Measurements from ENCODE around the gene TBC1D14.
"Not testable (repeated sequence)": the region's sequence is repeated elsewhere in the genome, so short reads cannot be mapped to it uniquely, and the experiment has no call there.

The TBC1D14 gene

DNA sequence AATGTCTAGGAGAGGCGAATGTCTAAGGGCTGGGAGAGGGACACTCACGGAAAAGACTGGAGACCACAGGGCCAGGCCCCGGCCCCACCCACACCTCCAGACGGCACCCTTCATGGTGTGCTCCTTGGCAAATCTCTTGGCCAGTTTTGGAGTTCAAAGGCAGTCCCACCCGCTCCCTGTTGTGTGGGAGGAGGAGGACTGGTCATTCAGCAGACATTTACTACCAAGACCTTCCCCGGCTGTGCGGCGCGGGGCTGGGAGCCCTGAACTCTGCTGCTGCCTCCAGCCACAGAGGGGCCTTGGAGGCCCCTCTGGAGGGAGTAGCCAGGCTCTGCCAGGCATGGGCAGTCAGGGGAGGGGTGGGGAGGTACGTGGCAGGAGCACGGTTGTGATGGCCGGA, 8.7 kb upstream of the TBC1D14 start:
- WGBS, 2 experiments (ENCODE audit: insufficient coverage in 2 of 2) = 89 to 93% methylated on average over 5 to 7 of the region's 12 CpGs
- Histone ChIP-seq H3K27ac (ENCODE audit: low read depth, low read length, severe bottlenecking) (no peak overlapping the region), H3K4me3 (ENCODE audit: extremely low read depth, insufficient read depth, low read length, poor library complexity, severe bottlenecking) (no peak overlapping the region), H3K9me3 (ENCODE audit: control insufficient read depth, low read length) (no peaks in the 10 kb centered on the region), H3K36me3 (ENCODE audit: control insufficient read depth, insufficient read depth, low read length) (no peaks in the 10 kb centered on the region), H3K4me1 (ENCODE audit: control insufficient read depth, insufficient read depth, low read length, poor library complexity, severe bottlenecking) (peaks cover 5% of the 10 kb centered on the region)

DNA sequence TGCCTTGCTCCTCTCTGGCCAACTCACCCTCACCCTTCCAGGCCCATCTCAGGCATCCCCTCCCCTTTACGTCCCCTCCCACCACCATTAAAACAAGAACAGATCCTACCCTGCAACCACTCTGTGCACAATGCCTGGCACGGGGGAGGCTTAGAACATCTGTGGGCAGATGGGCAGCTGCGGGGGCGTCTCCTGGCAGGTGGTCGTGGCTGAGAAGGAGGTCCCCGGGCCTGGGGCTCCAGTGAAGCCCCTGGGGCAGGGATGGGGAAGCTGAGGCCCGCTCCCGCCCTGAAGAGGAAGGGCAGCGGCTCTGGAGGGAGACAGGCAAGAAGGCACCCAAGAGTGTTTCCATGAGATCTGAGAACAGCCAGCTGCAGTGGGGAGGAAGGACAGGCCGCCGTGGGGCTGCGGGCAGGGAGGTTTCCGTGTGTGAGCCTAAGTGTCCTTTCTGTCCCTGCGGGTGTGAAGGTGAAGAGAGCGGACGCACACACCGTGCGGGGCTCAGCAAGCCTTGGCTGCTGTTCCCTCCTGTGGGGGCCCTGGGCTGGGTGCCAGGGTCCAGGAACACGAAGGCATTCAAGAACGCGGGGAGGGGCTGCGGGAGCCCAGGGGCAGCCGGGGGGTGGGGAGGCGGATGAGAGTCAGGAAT, 7.8 kb upstream of the TBC1D14 start:
- H3K4me3 ChIP-seq (ENCODE audit: extremely low read depth, insufficient read depth, low read length, poor library complexity, severe bottlenecking) = no peak overlapping the region
- 89 to 90% methylated on average over 17 to 24 of the region's 24 CpGs for WGBS, 2 experiments (ENCODE audit: insufficient coverage in 2 of 2)
- no peaks in the 10 kb centered on the region for H3K9me3 ChIP-seq (ENCODE audit: control insufficient read depth, low read length)
- no peaks in the 10 kb centered on the region for H3K36me3 ChIP-seq (ENCODE audit: control insufficient read depth, insufficient read depth, low read length)
- peaks cover 5% of the 10 kb centered on the region for H3K4me1 ChIP-seq (ENCODE audit: control insufficient read depth, insufficient read depth, low read length, poor library complexity, severe bottlenecking)
- H3K27ac ChIP-seq (ENCODE audit: low read depth, low read length, severe bottlenecking) = no peak overlapping the region

DNA sequence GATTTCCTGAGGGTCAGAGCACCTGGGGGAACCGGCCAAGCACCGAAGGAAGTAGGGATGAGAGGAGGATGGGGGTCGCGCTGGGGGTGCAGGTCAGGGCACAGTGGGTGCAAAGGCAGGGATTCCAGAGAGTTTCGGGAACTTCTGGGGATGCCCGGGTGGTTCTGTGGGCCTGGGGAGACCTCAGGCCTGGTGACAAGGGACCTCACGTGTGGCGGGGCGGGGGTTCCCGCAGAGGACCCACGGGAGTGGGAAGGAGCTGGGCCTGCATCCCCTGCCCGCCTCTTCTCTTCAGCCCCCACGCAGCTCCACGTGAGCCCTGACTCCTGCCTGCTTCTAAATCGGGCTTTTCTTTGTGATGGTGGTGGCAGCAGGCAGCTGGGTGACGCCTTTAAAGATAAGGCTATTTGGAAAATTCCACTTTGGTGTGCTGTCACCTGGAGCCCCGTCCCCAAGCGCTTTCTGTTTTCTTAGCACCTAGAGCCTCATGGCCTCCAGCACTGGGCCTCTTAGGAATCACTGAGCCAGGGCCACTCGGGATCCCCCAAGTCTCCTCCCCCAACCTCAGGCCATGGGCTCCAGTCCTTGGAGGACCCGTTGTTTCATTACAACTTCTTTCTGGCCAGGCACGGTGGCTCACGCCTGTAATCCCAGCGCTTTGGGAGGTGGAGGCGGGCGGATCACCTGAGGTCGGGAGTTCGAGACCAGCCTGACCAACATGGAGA, 7.1 kb upstream of the TBC1D14 start:
- Histone ChIP-seq H3K9me3 (ENCODE audit: control insufficient read depth, low read length) (no peaks in the 10 kb centered on the region), H3K27ac (ENCODE audit: low read depth, low read length, severe bottlenecking) (no peak overlapping the region), H3K4me3 (ENCODE audit: extremely low read depth, insufficient read depth, low read length, poor library complexity, severe bottlenecking) (no peak overlapping the region), H3K36me3 (ENCODE audit: control insufficient read depth, insufficient read depth, low read length) (no peaks in the 10 kb centered on the region), H3K4me1 (ENCODE audit: control insufficient read depth, insufficient read depth, low read length, poor library complexity, severe bottlenecking) (peaks cover 5% of the 10 kb centered on the region)
- WGBS, 2 experiments (ENCODE audit: insufficient coverage in 2 of 2) = 80 to 90% methylated on average over 20 to 24 of the region's 27 CpGs

DNA sequence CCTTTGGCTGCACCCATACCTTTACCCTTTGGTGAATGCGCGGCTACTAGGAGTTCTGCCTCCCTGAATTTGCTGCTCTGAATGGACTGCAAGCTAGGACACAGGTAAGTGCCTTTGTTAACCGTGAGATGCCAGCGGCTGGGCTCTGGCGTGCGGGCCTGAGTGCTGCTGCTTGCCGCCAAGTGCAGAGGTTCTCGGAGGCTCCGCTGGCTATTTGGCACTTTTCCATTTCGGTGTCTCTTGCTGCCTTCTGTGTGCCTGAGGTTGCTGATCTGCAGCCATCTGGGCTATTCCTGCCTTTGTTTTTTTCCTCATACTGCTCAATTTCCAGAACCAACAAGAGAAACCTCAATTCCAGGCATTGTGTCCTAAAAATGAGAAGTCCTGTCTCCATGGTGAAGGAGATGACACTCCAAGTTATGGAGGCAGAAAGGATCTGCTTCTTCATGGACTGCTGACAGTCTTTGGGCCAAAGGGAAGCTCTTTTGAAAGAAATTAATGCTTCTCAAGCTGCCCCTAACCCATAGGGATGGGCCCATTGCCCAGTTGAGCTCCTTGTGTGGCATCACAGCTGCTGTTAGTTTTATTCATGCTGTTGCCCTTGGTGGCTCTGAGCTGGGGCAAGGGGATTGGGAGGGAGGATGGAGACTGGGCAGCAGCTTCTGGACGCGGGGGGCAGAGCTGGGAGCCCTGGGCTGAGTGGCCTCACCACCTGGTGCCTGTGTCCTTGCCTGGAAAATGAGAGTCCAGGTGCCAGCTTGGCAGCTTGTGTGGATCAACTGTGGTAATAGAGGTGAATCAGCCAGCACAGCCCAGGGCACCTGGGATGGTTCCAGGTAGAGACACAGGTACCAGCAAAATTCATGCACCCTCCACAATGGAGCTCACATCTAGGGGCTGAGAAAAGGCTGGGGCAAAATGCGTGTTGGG, 3.8 kb upstream of the TBC1D14 start:
- peaks cover 8% of the 10 kb centered on the region for H3K4me1 ChIP-seq (ENCODE audit: control insufficient read depth, insufficient read depth, low read length, poor library complexity, severe bottlenecking)
- WGBS, 2 experiments (ENCODE audit: insufficient coverage in 2 of 2) = 91 to 92% methylated on average over 12 to 13 of the region's 13 CpGs
- H3K27ac ChIP-seq (ENCODE audit: low read depth, low read length, severe bottlenecking) = no peak overlapping the region
- H3K36me3 ChIP-seq (ENCODE audit: control insufficient read depth, insufficient read depth, low read length) = no peaks in the 10 kb centered on the region
- no peaks in the 10 kb centered on the region for H3K9me3 ChIP-seq (ENCODE audit: control insufficient read depth, low read length)
- H3K4me3 ChIP-seq (ENCODE audit: extremely low read depth, insufficient read depth, low read length, poor library complexity, severe bottlenecking) = no peak overlapping the region

DNA sequence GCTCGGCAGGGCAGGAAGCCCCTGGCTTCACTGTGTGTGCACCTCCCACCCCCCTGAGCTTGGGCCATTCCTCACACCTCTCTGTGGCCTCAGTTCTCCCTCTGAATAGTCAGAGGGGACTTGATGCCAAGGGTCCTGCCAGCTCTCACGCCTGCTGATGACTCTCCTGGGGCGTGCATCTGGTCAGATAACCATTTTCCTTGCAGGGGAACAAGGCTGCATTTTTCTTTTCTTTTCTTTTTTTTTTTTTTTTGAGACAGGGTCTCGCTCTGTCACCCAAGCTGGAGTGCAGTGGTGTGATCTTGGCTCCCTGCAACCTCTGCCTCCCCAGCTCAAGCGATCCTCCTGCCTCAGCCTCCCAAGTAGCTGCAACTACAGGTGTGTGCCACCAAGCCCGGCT, 3.1 kb upstream of the TBC1D14 start:
- H3K4me3 ChIP-seq (ENCODE audit: extremely low read depth, insufficient read depth, low read length, poor library complexity, severe bottlenecking); H3K27ac ChIP-seq (ENCODE audit: low read depth, low read length, severe bottlenecking); H3K4me1 ChIP-seq (ENCODE audit: control insufficient read depth, insufficient read depth, low read length, poor library complexity, severe bottlenecking); H3K36me3 ChIP-seq (ENCODE audit: control insufficient read depth, insufficient read depth, low read length); H3K9me3 ChIP-seq (ENCODE audit: control insufficient read depth, low read length): not testable (repeated sequence)
- 78 to 83% methylated on average over 2 to 5 of the region's 6 CpGs for WGBS, 2 experiments (ENCODE audit: insufficient coverage in 2 of 2)

DNA sequence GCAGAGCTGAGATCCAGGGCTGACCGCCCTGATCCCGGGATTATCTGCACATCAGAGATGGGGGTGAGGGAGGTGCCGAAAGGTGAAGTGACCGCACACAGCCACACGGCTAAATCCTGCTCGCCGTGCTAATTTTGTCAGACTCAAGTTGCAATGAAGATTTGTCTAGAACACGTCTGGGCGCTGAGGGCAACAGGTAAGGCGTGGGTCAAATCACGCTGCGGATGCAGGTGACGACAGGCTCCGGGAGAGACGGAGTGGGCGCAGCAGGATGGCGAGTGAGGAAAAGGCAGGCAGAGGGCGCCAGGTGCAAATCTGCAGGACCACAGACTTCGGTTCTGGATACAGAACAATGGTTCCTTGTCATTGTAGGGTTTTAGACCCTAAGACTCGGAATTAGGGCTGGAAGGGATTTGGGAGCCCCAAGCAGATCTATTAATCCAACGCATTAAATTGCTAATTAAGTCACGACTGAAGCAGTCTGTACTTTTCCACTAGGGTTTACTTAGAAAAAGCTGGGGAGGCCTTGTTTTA, 1.9 kb upstream of the TBC1D14 start:
- 36 to 42% methylated on average over 18 to 19 of the region's 22 CpGs for WGBS, 2 experiments (ENCODE audit: insufficient coverage in 2 of 2)
- Histone ChIP-seq H3K9me3 (ENCODE audit: control insufficient read depth, low read length) (no peaks in the 10 kb centered on the region), H3K4me3 (ENCODE audit: extremely low read depth, insufficient read depth, low read length, poor library complexity, severe bottlenecking) (no peak overlapping the region), H3K36me3 (ENCODE audit: control insufficient read depth, insufficient read depth, low read length) (no peaks in the 10 kb centered on the region), H3K27ac (ENCODE audit: low read depth, low read length, severe bottlenecking) (no peak overlapping the region), H3K4me1 (ENCODE audit: control insufficient read depth, insufficient read depth, low read length, poor library complexity, severe bottlenecking) (peaks cover 4% of the 10 kb centered on the region)

DNA sequence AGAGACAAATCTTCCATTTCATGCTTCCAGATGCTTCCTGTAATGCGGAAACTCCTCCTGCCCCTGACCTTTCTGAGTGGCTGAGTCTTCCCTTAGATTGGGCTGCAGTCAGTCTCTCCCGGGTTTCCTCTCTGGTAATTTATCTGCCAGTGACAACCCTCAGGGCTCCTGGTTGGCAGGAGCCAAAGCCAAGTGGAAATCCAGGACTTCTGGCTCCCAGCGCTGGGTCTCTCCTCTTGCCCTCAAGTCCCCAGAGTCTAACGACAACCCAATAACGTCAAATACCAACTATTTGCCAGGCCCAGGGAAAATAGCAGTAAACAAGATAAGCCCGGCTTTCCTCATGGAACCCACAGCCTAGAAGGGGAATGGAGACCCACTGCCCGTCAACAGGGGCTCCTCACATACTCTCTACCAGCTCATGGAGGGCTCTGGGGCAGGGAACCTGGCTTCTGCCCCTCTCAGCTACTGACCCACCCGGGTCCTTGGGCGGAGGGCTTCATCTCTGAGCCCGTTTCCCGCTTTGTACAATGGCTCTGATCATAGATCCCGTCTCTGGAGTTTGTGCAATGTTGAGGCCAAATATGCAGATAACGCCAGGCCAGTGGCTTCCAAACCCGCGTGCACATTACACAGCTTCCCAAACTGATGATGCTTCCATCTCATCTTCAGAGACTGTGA, 1.1 kb upstream of the TBC1D14 start:
- peak overlapping the region; percentile 96 for H3K27ac ChIP-seq (ENCODE audit: low read depth, low read length, severe bottlenecking)
- H3K36me3 ChIP-seq (ENCODE audit: control insufficient read depth, insufficient read depth, low read length) = no peaks in the 10 kb centered on the region
- 53 to 67% methylated on average over 12 to 15 of the region's 15 CpGs for WGBS, 2 experiments (ENCODE audit: insufficient coverage in 2 of 2)
- no peaks in the 10 kb centered on the region for H3K9me3 ChIP-seq (ENCODE audit: control insufficient read depth, low read length)
- peak overlapping the region; percentile 64 for H3K4me3 ChIP-seq (ENCODE audit: extremely low read depth, insufficient read depth, low read length, poor library complexity, severe bottlenecking)
- H3K4me1 ChIP-seq (ENCODE audit: control insufficient read depth, insufficient read depth, low read length, poor library complexity, severe bottlenecking) = peaks cover 3% of the 10 kb centered on the region

DNA sequence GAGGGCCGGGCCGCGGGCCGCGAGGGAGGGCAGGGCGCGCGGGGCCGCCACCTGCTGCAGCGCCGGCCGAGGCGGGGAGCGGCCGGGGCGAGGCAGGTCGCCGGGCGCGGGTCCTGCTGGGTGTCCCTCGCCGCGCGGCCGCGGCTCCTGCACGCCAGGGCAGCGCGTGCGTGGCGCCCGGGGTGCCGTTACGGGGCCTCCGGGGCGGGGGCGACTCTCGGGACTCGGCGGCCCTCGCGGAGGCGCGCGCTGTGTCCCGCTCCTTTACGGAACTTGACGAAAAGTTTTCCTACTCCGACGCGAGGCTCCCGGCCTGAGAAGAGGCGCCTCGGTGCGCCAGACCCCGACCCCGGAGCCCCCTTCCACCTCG, 329 bp downstream of the TBC1D14 start:
- peaks cover 11% of the 10 kb centered on the region for H3K4me1 ChIP-seq (ENCODE audit: control insufficient read depth, insufficient read depth, low read length, poor library complexity, severe bottlenecking)
- H3K9me3 ChIP-seq (ENCODE audit: control insufficient read depth, low read length) = no peaks in the 10 kb centered on the region
- no peaks in the 10 kb centered on the region for H3K36me3 ChIP-seq (ENCODE audit: control insufficient read depth, insufficient read depth, low read length)
- peak overlapping the region; percentile 64 for H3K4me3 ChIP-seq (ENCODE audit: extremely low read depth, insufficient read depth, low read length, poor library complexity, severe bottlenecking)
- 0% methylated on average over 45 to 53 of the region's 58 CpGs for WGBS, 2 experiments (ENCODE audit: insufficient coverage in 2 of 2)
- H3K27ac ChIP-seq (ENCODE audit: low read depth, low read length, severe bottlenecking) = no peak overlapping the region

DNA sequence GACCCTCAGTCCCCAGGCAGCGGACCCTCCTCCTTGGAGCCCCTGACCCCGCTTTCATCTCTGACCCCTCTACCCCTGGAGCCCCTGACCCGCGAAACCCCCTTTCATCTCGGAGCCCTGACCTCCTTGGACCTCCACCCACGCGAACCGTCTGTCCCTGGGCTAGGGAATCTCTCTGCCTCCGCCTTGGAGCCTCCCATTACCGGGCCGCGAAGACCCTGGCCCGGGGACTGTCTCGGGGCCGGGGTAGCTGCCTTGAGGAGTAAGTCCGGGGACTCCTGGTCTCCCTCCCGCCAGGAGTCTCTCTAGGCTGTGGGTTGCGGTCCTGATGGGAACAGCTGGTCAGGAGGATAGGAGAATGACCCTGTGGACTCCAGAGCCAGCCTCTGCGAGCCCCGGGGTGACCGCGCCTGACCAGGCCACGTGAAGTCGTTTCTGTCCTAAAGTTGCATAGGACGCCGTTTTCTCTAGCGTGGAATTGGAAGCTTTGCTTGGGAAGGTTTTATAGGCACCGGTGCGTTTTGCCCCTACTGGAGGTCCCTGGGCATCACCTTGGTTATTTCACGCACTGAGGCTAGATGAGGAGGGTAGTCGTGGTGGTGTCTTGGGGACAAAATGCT, 824 bp downstream of the TBC1D14 start:
- H3K4me3 ChIP-seq (ENCODE audit: extremely low read depth, insufficient read depth, low read length, poor library complexity, severe bottlenecking) = peak overlapping the region; percentile 64
- H3K36me3 ChIP-seq (ENCODE audit: control insufficient read depth, insufficient read depth, low read length) = no peaks in the 10 kb centered on the region
- no peak overlapping the region for H3K27ac ChIP-seq (ENCODE audit: low read depth, low read length, severe bottlenecking)
- H3K4me1 ChIP-seq (ENCODE audit: control insufficient read depth, insufficient read depth, low read length, poor library complexity, severe bottlenecking) = peaks cover 14% of the 10 kb centered on the region
- H3K9me3 ChIP-seq (ENCODE audit: control insufficient read depth, low read length) = no peaks in the 10 kb centered on the region
- WGBS, 2 experiments (ENCODE audit: insufficient coverage in 2 of 2) = 25 to 29% methylated on average over 21 to 26 of the region's 31 CpGs
